ENCODE measurements around the gene CCNJL.
A peak's percentile ranks its signal among the peaks of the same experiment; 100 is the strongest.

The CCNJL gene

DNA sequence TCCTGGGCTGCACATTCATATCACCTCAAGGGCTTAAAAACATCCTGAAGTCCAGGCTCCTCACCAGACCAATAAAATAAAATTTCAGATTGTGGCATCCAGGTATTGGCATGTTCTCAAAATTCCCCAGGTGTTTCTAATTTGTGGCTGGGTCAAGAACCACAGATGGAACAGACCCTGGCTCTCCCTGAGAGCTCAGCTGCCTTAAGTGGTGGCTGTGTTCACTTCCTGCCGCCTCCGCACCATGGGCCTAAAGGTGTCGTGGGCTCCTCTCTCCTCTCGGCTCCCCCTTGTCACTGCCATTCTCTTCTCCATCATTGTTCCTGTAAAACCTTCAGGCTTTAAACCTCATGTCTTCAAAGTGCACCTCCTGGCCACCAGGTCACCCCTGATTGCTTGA lies 17.8 kb upstream of the CCNJL start:
- DNase-seq (ENCODE audit: low read depth), result no peak

DNA sequence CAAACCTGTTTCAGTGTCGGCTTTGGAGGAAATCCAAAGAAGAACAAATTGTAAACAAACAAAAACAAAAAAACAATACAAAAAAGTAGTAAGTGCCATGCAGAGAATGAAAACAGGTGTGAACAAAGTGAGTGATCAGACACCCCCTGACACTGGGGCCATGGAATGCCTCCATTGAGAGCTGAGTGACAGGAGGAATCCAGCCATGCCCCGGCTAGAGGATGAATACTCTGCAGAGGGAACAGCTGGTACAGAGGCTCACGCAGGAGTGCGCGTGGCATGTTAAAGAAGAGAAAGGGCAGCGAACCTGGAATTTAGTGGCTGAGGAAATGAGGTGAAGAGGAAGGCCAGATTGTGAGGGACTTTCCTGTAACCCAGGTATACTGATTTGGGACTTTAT lies 15.5 kb upstream of the CCNJL start:
- DNase-seq (ENCODE audit: low read depth), result no peak

DNA sequence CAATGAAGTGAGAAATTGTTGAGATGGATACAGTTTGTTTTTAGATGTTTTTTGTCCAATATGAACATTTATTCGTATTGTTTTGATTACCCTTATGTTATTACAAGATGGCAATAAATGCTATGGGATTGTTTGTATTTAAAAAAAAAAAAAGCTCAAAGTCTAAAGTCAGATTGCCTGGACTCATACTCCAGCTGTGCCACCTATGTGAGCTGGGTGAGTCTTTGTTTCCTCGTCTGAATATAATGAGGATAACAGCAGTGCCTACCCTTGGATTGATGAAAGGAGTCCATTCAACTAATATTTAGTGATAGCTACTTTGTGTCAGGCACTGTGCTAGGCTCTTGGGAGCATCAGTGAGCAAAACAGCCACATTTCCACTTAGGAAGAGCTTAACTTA lies 14.6 kb upstream of the CCNJL start:
- no peak for DNase-seq (ENCODE audit: low read depth)

DNA sequence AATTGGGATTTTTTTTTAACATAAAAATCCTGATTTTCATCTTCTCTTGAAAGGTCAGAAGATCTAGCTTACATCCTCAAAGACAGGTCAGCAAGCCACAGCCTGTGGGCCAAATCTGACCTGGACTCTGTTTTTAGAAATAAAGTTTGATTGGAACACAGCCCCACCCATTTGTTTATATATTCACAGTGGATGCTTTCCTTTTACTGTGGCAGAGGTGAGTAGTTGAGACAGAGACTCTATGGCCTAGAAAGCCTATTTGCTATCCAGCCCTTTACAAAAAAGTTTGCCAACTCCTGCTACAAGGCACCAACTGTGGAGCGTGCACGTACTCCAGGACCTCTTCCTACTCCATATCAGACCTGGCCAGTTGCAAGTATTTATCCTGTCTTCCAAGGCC lies 13.4 kb upstream of the CCNJL start:
- DNase-seq (ENCODE audit: low read depth), result no peak

DNA sequence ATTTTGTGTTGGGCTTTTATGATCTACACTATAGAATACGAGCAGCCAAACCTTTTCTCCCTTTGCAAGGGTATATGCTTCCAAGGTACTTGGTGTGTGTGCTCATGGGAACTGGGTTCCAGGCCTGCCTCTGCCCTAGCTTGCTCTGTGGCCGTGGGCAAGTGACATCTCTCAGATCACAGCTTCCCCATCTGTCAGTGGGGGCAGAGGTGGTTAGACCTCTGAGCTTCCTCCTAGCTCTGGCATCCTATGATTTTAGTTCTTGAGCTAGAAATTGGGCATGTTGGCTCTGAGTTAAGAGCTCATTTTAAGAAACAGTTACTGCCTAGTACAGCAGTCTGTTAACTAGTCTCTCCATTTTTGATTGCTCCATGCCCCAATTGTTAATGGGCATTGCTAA lies 12.5 kb upstream of the CCNJL start:
- no peak for DNase-seq (ENCODE audit: low read depth)

DNA sequence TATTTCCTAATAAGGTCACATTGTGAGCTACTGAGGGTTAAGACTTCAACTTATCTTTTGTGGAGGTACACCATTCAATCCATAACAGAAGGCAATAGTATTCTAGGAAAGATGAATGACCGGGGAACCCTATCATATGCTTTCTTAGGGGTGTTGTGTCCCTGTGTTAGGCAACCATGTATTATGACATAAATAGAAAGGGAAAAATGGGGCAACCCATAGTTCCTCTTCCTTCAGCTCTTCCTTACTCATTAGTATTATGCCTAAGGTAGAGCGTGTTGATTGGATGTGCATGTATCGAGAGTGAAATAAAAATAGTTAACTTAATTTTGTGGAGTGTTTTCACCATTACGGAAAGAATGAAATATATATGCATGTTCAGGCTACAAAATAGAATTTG lies 6.0 kb upstream of the CCNJL start:
- no peak for DNase-seq (ENCODE audit: low read depth)

DNA sequence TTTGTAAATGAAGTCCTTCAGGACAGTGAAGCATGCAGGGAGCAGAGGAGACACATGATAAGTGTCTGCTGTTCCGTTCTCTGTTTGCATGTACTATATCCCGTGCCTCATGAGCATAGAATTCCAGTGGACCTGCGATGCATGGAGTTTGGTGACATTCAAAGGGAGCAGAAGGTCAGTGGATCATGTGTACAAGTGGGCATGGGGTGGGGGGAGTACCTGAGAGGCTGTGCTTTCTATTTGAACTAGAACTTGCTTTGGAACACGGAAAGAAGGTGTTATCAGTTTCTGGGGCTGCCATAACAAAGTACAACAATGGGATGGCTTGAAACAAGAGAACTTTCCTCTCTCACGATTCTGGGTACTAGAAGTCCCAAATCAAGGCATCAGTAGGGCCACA lies 5.1 kb upstream of the CCNJL start:
- no peak for DNase-seq (ENCODE audit: low read depth)

DNA sequence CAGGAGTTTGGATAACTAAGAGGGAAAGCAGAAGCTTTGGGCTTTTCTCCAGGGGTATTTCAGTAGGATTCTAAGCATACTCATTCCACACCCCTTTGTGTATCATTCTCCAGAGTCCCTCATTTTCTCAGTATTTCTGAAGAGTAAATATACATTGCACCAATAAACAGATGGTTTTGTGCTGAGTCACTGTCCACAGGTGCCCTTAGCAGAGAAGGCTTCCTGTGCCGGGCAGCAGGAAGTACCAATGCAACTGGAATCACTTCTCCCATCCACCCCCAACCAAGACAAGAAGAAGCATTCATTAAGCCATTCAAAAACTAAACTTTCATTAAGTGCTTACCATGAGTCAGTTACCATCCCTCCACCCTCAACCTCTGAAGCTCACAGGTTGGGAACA lies 3.6 kb upstream of the CCNJL start:
- DNase-seq (ENCODE audit: low read depth), result peak; percentile 15

DNA sequence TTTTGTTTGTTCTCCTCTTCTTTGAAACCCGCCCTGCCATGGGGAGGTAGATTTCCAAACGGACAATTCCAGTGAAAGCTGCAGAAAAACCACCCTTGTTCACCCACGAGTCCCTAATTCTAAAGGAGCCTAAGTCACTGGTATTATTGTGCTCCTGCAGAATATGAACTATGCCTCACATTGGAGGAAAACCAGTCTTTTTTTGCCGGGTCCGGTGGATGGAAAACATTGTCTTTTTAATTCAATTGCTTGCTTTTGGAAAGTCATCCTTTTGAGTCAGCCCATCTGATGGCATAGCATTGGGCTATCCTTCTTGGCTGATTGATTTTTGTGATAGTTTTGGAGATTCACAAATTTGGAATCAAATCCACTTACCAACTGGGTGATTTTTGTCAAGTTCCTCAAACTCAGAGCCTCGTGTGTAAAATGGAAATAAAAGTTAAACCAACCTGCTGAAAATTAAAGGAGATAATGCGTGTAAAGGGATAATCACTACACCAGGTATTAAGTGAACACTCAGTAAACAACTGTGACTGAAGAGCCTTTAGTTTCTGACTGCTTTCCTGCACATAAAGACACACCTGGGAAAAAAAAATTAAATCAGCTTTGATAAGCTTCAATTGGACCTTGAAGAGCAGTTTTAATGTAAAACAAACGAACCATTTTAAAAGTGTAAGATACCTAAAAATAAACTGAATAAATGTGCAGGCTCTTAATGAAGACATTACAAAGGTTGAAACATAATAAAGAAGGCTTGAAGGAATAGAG lies 780 bp upstream of the CCNJL start:
- DNase-seq (ENCODE audit: low read depth), result no peak

DNA sequence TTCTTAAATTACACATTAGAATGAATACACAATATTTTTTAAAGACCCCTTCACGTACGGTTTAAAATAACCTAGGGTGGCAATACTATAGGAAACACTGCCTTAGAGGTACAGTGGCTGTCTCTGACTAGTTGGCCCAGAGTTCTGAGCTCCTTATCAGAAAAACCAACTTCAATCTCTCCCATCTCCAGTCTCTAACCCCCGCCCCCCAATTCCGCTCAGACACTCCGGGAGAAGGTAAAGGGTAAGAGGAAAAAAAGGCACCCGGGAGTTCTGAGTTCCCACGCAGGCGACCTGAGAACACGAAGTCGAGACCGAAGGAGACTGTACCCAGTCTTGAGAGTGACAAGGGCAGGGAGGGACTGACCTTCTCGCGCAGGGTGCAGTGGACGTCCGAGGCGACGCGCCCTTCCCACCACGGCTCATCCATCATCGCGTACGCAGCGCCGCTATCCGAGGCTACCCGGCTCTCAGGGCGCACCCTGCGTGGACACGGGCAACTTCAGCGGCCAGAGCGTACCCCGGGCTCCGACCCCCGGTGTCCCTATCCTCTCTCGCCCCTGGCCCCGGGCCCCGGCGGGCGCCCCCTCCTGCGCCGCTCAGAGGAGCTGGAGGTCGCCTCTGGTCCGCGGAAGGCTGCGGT lies 752 bp downstream of the CCNJL start:
- DNase-seq (ENCODE audit: low read depth), result no peak

DNA sequence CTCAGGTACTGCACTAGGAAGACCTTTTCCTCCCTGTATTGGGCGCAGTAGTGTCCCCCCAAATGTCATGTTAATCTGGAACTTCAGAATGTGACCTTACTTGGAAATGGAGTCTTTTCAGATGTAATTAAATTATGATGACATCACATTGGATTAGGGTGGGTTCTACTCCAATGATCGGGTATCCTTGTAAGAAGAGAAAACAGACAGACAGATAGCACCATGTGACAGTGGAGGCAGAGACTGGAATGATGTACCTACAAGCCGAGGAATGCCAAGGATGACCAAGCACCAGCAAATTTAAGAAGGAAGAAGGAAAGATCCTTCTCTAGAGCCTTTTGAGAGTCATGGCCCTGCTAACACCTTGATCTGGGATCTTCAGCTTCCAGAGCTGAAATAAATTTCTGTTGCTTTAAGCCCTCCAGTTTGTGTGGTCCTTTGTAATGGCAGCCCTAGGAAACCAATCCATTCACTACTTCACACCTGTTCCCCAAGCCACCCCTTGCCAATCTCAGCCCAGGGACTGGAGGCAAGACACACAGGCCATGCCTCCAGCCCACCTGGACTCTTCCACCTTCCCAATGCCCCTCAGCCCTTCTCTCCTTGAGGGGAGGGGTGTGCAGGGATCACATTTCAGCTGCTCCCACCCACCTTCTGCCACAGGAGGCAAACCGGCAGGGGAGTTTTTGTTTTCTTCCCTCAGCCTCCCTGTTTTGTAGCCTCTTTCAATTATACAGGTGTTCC lies 1.6 kb downstream of the CCNJL start:
- no peak for DNase-seq (ENCODE audit: low read depth)

DNA sequence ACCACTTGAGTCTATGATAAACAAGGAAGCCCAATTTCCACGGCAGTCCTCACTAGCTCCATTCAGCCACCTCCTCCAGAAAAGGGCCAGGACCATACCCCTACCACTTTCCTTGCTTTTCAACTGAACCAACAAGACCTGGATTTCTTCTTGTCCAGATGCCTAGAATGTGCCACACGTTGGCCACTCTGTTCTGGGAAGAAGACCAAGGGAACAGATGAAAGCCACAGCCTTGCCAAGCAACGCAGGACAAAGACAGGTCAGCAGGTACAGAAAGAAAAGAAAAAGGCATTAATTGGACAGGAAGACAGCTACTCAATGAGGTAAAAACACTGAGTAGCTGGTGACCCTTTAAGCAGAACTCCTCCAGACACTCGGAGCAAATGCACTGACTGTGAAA lies 2.2 kb downstream of the CCNJL start:
- DNase-seq (ENCODE audit: low read depth), result no peak

DNA sequence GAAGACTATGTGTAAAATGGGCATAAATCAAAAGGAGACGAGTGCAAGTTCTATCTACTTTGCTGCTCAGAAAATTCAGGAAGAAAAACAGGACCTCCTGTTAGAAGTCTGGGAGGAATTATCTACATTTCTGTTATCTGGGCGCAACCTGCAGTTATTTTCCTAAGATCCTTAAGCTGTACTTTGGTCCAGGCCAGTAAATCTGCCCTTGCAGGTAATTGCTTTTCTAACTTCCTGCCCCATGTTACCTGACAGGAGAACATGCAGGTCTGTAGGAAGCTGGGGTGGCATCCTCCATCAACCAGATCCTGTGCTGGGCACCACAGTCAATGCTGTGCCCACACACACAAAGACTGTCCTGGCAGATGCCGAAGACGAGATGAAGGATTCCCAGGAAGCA lies 5.7 kb downstream of the CCNJL start:
- no peak for DNase-seq (ENCODE audit: low read depth)

DNA sequence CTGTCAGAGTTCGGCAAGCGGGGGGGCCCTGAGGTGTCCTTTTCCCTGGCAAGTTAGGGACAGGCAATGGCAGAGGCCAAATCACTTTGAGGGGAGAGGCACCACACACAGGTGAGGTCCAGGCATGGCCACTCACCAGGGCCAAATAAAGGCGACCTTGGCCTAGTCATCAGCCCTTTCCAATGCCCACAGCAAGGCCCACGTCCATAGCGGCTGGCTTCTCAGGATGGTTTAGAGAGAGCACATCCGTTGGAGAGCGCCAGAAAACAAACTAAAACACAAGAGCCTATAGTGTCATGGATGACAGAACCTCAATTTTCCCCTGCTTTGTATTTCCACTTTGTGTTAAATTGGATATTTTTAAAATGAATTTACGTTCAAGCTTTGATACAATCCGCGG lies 7.0 kb downstream of the CCNJL start:
- no peak for DNase-seq (ENCODE audit: low read depth)

DNA sequence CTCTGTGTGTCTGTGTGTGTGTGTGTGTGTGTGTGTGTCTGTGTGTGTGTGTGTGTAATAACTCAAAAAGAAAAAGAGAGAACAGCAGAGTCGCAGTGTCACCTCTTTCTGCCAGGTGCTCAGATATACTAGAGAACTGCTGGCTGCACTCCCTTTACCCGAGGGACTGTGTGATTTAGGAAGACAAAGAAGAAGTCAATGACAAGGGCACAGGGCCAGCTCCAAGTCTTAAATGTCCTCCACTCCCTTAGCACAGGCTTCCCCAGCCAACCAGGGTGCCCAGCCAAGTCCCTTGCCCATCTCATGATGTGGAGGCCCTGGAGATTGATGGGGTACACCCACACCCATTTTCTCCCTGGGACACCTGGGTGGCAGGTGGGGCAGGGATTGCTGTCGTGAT lies 8.7 kb downstream of the CCNJL start:
- DNase-seq (ENCODE audit: low read depth), result no peak

DNA sequence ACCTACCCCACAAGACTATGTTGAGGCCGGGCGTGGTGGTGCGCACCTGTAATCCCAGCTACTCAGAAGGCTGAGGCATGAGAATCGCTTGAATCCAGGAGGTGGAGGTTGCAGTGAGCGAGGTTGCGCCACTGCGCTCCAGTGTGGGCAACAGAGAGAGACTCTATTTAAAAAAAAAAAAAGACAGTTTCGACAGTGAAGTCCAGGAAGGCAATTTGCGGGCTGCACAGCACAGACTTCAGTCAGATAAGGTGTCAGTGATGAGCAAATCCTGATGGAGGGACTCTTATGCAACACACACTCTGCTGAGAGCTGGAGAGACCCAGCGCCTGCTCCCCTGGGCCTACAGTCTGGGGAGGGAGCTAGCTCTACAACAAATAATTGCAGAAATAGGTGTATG lies 14.2 kb downstream of the CCNJL start:
- no peak for DNase-seq (ENCODE audit: low read depth)

DNA sequence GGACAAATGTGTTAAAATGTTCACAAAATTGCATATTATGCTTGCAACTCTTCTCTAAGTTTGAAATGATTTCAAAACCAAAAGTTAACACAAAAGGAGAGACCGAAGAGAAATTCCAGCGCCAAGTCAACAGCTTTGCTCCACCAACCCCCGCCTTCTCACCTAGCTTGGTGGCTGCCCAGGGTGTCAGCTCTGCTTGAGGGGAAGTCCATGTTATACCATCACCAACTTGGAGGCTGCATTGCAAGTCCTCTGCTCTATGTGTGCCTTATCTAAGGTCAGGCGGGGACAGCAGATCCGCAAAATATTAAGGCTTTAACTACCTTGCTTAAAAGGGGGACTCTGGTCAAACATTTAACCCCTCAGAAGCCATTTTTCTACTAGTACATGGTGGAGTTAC lies 14.6 kb downstream of the CCNJL start:
- DNase-seq (ENCODE audit: low read depth), result no peak

DNA sequence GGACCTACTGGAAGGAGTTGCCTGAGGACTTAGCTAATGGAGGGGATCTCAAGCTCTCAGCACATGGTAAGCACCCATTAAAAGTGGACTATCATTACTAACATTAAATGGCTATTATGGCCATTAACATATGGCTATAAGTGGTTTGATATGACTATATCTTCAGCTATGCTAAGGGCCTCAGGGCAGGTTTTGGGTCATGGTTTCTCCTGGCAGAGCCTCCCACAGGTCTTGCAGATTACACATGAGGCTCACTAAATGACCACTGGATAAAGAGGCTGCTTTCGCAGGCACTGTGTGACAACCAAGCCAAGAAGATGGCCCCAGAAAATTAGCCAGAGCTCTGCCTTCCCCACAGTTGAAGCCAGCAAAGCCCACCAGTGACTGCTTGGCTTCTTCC lies 15.4 kb downstream of the CCNJL start:
- no peak for DNase-seq (ENCODE audit: low read depth)

DNA sequence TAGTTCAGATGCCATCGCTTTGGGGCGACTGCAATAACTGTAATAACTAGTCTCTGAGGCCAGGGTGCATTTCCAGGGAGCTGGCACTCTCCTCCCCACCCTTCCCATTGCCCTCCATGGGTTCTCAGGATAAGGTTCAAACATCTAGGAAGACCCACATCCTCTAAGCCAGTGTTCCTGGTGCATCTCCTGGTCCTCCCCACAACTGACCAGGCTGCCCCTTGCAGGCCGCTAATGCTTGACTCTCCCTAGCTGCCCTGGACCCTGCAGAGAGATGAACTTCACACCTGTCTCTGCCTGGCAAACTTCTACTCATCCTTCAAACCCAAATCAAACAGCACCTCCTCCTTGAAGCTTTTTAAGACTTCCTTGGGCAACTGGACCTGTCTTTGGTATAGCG lies 15.9 kb downstream of the CCNJL start:
- DNase-seq (ENCODE audit: low read depth), result no peak

DNA sequence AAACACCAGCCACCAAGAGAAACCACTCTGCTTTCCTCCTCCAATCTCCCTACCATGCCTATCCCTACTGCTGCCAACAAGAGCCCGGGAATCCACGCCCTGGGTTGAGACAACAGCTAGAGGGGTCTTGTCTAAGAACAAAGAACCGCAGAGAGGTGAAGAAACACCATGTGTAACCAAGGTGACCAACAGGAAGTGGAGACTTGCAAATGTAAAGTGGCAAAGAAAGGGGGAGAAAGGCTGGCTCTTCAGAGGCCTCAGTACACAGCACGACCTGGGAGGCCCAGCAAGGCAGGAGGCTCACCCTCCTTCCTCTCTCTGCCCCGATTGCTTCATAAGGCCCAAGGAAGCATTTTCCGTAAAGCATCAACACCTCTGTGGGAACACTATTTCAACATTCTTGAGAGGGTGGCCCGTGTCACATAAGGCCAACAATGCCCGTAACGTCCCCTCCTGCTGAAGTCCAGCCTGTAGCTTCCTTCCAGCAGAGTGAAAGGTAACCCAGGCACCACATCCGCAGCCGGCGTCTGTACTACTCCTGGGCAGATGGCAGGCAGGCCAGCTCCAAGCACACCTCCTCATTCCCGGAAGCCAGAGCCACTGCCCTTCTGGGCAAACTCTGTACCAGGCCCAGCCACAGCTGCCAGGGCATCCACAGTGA lies 18.3 kb downstream of the CCNJL start:
- DNase-seq (ENCODE audit: low read depth), result no peak

DNA sequence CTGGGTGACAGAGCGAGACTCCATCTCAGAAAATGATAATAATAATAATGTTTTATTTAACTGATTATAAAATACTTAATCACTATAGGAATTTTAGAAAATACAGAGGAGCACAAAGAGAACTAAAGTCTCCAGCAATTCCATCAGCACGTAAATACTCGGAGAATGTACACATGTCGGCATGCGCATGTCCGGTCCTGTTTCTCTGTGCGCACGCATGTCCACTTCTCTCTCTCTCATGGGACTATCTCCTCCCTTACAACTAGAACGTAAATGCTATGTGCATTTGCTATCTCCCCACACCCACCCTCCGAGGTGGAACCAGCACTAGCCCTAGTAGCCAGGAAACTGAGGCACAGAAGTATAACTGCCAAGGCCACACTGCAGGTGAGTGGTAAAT lies 19.0 kb downstream of the CCNJL start:
- no peak for DNase-seq (ENCODE audit: low read depth)

DNA sequence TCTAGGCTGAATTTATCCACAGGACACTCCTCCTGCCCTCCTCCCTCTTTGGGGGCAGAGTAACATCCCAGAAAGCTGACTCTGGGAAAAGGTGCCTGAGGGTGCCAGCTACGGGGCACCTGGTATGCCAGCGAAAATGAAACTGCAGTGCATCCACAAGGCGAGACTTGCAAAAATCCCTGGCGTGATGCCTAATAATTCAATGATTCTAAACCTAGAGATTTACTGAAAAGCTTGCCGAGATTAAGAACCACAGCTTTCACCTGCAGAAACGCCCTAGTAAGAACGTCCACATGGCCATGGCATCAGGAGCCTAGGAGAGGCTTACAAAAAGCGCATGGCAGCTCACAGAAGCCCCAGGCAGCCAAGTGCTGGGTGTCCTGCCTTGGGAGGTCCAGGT lies 20.9 kb downstream of the CCNJL start:
- DNase-seq (ENCODE audit: low read depth), result no peak

DNA sequence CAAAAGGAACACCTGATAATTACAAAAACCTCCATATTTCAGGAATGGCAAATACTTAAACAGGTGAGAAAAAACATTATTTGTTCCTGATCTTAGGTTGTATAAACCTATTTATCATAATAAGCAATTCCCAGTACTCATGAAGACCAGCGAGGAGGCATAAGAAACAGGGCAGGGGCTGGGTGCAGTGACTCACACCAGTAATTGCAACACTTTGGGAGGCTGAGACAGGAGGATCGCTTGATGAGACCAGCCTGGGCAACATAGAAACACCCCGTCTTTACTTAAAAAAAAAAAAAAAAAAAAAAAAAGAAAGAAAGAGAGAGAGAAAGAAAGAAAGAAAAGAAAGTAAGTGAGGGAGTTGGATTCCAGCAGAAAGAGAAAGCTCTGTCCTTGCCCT lies 21.6 kb downstream of the CCNJL start:
- DNase-seq (ENCODE audit: low read depth), result no peak
